HepG2 (cell line): ENCODE measurements around the gene ZNF582. TPM values are rescaled to one million over a fixed set of nuclear protein-coding genes. Genes with fewer than 3 reads are reported as not detected.

Experiments
- AKAP8 ChIP-seq: sonication (generic); formaldehyde crosslinking; IDR thresholded peaks from 2 replicates; pipeline ENCODE4 v1.5.1; 2020; ENCODE audit warnings: mild to moderate bottlenecking, missing genetic modification reagents
- ARNT ChIP-seq: fragments of 450-650 bp; IDR thresholded peaks from 2 replicates; pipeline ENCODE4 v1.6.1; 2017
- ARNT2 ChIP-seq: sonication (generic); formaldehyde crosslinking; IDR thresholded peaks from 2 replicates; pipeline ENCODE4 v1.8.0; 2022; ENCODE audit warnings: mild to moderate bottlenecking, low read depth, missing genetic modification reagents, moderate library complexity
- CCAR2 ChIP-seq: fragments of 200-400 bp; formaldehyde crosslinking; optimal IDR thresholded peaks from 2 replicates; pipeline ENCODE3; 2018; ENCODE audit warnings: low read depth, mild to moderate bottlenecking, low read length, moderate library complexity
- DMAP1 ChIP-seq: IDR thresholded peaks from 2 replicates; pipeline ENCODE4 v1.6.1; 2016
- FOXO1 ChIP-seq: sonication (generic); formaldehyde crosslinking; IDR thresholded peaks from 2 replicates; pipeline ENCODE4 v1.4.0; 2020; ENCODE audit warnings: missing genetic modification reagents
- KDM1A ChIP-seq: IDR thresholded peaks from 2 replicates; pipeline ENCODE4 v1.6.1; 2016; ENCODE audit warnings: missing compliant biosample characterization
- KLF11 ChIP-seq: IDR thresholded peaks from 2 replicates; pipeline ENCODE4 v1.6.1; 2016; ENCODE audit warnings: missing compliant biosample characterization
- KMT2B ChIP-seq: IDR thresholded peaks from 2 replicates; pipeline ENCODE4 v1.6.1; 2016; ENCODE audit warnings: missing genetic modification reagents, missing compliant biosample characterization
- MLLT10 ChIP-seq: sonication (generic); formaldehyde crosslinking; IDR thresholded peaks from 2 replicates; pipeline ENCODE4 v1.4.0; 2020; ENCODE audit warnings: missing genetic modification reagents
- NCOA2 ChIP-seq: sonication (generic); formaldehyde crosslinking; IDR thresholded peaks from 2 replicates; pipeline ENCODE4 v1.8.0; 2022; ENCODE audit warnings: inconsistent platforms
- NFE2L1 ChIP-seq: sonication (generic); formaldehyde crosslinking; IDR thresholded peaks from 2 replicates; pipeline ENCODE4 v1.4.0; 2020; ENCODE audit warnings: missing genetic modification reagents, mild to moderate bottlenecking, borderline replicate concordance
- PHB2 ChIP-seq: fragments of 450-650 bp; IDR thresholded peaks from 2 replicates; pipeline ENCODE4 v1.6.1; 2018; ENCODE audit not compliant: partially characterized antibody
- RELA ChIP-seq: sonication (generic); formaldehyde crosslinking; IDR thresholded peaks from 2 replicates; pipeline ENCODE4 v1.4.0; 2020; ENCODE audit warnings: missing genetic modification reagents
- TAF15 ChIP-seq: fragments of 200-400 bp; formaldehyde crosslinking; IDR thresholded peaks from one replicate; pipeline ENCODE4 v1.6.1; 2018; ENCODE audit warnings: mild to moderate bottlenecking, low read depth, low read length; ENCODE audit not compliant: poor library complexity, severe bottlenecking
- ZNF12 ChIP-seq: sonication (generic); formaldehyde crosslinking; IDR thresholded peaks from 2 replicates; pipeline ENCODE4 v1.5.0; 2020; ENCODE audit warnings: missing genetic modification reagents
- ZNF124 ChIP-seq: sonication (generic); formaldehyde crosslinking; IDR thresholded peaks from 2 replicates; pipeline ENCODE4 v1.4.0; 2020; ENCODE audit warnings: missing genetic modification reagents
- ZNF292 ChIP-seq: sonication (generic); formaldehyde crosslinking; IDR thresholded peaks from 2 replicates; pipeline ENCODE4 v1.8.1; 2022; ENCODE audit warnings: mild to moderate bottlenecking, low read depth, missing genetic modification reagents, borderline replicate concordance
- ZNF343 ChIP-seq: sonication (generic); formaldehyde crosslinking; IDR thresholded peaks from 2 replicates; pipeline ENCODE4 v1.4.0; 2020; ENCODE audit warnings: mild to moderate bottlenecking, missing genetic modification reagents
- ZNF484 ChIP-seq: sonication (generic); formaldehyde crosslinking; IDR thresholded peaks from 2 replicates; pipeline ENCODE4 v1.5.1; 2020; ENCODE audit warnings: mild to moderate bottlenecking, low read depth, missing genetic modification reagents, borderline replicate concordance
- ZNF83 ChIP-seq: sonication (generic); formaldehyde crosslinking; IDR thresholded peaks from 2 replicates; pipeline ENCODE4 v1.4.0; 2020; ENCODE audit warnings: missing genetic modification reagents, mild to moderate bottlenecking, borderline replicate concordance
- ZSCAN21 ChIP-seq: sonication (generic); formaldehyde crosslinking; IDR thresholded peaks from 2 replicates; pipeline ENCODE4 v1.8.0; 2022; ENCODE audit warnings: mild to moderate bottlenecking, missing genetic modification reagents, moderate library complexity, borderline replicate concordance
- polyA plus RNA-seq, 8 experiments: library from polyadenylated mRNA; depleted of rRNA in 3 of 8; stranded (reverse) in 7 of 8; unstranded in 1 of 8; fragments of >200 nt; fragmentation: Illumina TruSeq in 4 of 8; extraction: Trizol in 4 of 8; gene quantifications; 2 replicates each; pipeline versions ENCODE4 v1.2.1 to v1.2.3, GENCODE V29; 2011 to 2016; ENCODE audit warnings: low read depth in 4 of 8, missing spikeins in 1 of 8, mixed read lengths in 1 of 8; ENCODE audit not compliant: insufficient read depth in 1 of 8
- total RNA-seq, 5 experiments: library from RNA; depleted of rRNA; stranded (reverse); fragments of >200 nt; fragmentation: Illumina TruSeq; extraction: Trizol; gene quantifications; 2 replicates each; pipeline ENCODE4 v1.2.3, GENCODE V29; 2016; ENCODE audit warnings: low read depth in 1 of 5
- TF ChIP-seq, protein P1 (sequence below): sonication (generic); formaldehyde crosslinking; IDR thresholded peaks from 2 replicates; pipeline ENCODE4 v1.4.0; 2020; ENCODE audit warnings: missing genetic modification reagents, mild to moderate bottlenecking, borderline replicate concordance
- TF ChIP-seq, protein P2 (sequence below): sonication (generic); formaldehyde crosslinking; IDR thresholded peaks from 2 replicates; pipeline ENCODE4 v1.8.0; 2023; ENCODE audit warnings: mild to moderate bottlenecking, missing genetic modification reagents
- TF ChIP-seq, protein P3 (sequence below): sonication (generic); formaldehyde crosslinking; IDR thresholded peaks from 2 replicates; pipeline ENCODE4 v1.4.0; 2020; ENCODE audit warnings: mild to moderate bottlenecking, missing genetic modification reagents

Gene ZNF582
- total and polyA plus RNA-seq, 2 of the 13 experiments (the other 11 are each of a cell fraction or from before 2014, with no cell fraction given): 0.83 to 1.6 TPM

DNA sequence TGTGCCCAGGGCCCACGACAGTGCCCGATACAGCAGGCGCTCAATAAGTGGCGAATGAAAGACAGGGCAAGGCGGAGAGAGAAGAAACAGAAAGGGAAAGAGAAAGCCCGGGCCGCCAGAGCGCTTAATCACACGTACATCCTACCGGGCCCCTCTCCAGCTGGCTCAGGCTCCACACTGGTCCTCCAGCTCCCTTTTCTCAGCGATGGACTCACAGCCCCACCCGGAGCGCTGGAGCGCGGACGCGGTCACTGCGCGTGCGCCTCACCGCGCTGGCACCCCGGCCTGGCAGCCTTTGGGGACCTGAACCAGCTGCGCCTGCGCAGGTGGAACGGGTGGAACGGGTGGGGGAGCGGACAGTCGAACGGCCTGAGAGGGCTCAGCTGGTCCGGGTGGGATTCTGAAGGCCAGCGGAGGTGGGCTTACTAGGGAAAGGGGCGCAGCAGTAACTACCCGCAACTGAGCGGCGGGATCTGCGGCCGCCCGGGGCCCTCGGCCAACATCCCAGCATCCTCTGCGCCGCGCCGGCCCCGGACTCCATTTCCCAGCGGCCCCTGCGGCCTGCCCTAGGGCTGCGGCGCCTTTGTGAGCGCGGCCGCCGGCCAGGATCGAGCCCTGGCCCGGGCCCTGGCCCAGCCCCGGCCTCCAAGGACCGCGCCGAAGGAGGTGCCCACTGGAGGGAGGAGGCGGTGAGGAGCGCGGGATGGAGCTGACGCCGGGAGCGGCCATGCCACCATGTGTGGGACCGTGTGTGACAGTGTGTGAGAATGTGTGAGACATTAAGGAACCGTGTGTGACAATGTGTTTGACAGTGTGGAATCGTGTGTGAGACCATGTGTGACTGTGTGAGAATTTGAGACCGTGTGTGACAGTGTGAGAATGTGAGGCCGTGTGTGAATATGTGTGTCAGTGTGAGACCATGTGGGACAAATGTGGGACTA lies 10.7 kb upstream of the ZNF582 start, which contains the start of gene ZNF583 (continued):
- TF ChIP-seq, protein P1, sequence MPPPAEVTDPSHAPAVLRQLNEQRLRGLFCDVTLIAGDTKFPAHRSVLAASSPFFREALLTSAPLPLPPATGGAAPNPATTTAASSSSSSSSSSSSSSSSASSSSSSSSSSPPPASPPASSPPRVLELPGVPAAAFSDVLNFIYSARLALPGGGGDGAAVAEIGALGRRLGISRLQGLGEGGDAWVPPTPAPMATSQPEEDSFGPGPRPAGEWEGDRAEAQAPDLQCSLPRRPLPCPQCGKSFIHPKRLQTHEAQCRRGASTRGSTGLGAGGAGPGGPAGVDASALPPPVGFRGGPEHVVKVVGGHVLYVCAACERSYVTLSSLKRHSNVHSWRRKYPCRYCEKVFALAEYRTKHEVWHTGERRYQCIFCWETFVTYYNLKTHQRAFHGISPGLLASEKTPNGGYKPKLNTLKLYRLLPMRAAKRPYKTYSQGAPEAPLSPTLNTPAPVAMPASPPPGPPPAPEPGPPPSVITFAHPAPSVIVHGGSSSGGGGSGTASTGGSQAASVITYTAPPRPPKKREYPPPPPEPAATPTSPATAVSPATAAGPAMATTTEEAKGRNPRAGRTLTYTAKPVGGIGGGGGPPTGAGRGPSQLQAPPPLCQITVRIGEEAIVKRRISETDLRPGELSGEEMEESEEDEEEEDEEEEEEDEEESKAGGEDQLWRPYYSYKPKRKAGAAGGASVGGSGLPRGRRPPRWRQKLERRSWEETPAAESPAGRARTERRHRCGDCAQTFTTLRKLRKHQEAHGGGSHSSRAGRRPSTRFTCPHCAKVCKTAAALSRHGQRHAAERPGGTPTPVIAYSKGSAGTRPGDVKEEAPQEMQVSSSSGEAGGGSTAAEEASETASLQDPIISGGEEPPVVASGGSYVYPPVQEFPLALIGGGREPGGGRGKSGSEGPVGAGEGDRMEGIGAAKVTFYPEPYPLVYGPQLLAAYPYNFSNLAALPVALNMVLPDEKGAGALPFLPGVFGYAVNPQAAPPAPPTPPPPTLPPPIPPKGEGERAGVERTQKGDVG (CRISPR knock-in tag): no peak
- TF ChIP-seq MLLT10 (CRISPR knock-in tag): no peak
- no peak for TF ChIP-seq FOXO1
- TF ChIP-seq TAF15: no peak
- no peak for TF ChIP-seq ARNT
- no peak; the same call in 1 of the 2 replicates for TF ChIP-seq ZNF292
- TF ChIP-seq ZNF12 (CRISPR knock-in tag): no peak
- TF ChIP-seq ZNF124 (CRISPR knock-in tag): no peak
- no peak for TF ChIP-seq NFE2L1 (CRISPR knock-in tag)
- TF ChIP-seq, protein P2, sequence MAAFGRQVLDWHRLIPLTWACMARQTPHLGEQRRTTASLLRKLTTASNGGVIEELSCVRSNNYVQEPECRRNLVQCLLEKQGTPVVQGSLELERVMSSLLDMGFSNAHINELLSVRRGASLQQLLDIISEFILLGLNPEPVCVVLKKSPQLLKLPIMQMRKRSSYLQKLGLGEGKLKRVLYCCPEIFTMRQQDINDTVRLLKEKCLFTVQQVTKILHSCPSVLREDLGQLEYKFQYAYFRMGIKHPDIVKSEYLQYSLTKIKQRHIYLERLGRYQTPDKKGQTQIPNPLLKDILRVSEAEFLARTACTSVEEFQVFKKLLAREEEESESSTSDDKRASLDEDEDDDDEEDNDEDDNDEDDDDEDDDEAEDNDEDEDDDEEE (CRISPR knock-in tag): 0 out of 2 replicates have a peak, but pooled peaks have one; percentile 69
- no peak for TF ChIP-seq RELA
- TF ChIP-seq ZNF343: no peak; the same call in 1 of the 2 replicates
- TF ChIP-seq KLF11: no peak
- TF ChIP-seq ZNF484: no peak
- no peak for TF ChIP-seq PHB2
- TF ChIP-seq, protein P3, sequence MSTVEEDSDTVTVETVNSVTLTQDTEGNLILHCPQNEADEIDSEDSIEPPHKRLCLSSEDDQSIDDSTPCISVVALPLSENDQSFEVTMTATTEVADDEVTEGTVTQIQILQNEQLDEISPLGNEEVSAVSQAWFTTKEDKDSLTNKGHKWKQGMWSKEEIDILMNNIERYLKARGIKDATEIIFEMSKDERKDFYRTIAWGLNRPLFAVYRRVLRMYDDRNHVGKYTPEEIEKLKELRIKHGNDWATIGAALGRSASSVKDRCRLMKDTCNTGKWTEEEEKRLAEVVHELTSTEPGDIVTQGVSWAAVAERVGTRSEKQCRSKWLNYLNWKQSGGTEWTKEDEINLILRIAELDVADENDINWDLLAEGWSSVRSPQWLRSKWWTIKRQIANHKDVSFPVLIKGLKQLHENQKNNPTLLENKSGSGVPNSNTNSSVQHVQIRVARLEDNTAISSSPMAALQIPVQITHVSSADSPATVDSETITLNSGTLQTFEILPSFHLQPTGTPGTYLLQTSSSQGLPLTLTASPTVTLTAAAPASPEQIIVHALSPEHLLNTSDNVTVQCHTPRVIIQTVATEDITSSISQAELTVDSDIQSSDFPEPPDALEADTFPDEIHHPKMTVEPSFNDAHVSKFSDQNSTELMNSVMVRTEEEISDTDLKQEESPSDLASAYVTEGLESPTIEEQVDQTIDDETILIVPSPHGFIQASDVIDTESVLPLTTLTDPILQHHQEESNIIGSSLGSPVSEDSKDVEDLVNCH: no peak
- peak; percentile 62; the same call in 1 of the 2 replicates for TF ChIP-seq KMT2B (CRISPR knock-in tag)
- TF ChIP-seq KDM1A (CRISPR knock-in tag): no peak
- peak; percentile 52; the same call in 1 of the 2 replicates for TF ChIP-seq DMAP1 (CRISPR knock-in tag)
- peak; percentile 79 for TF ChIP-seq ARNT2 (CRISPR knock-in tag)
- peak; percentile 45; the same call in 1 of the 2 replicates for TF ChIP-seq ZSCAN21 (CRISPR knock-in tag)
- no peak for TF ChIP-seq CCAR2
- no peak for TF ChIP-seq NCOA2 (CRISPR knock-in tag)
- no peak for TF ChIP-seq ZNF83
- TF ChIP-seq AKAP8 (CRISPR knock-in tag): 0 out of 2 replicates have a peak, but pooled peaks have one; percentile 67
